ENCODE results near the gene SNUPN. TPM values are rescaled to one million over a fixed set of nuclear protein-coding genes. Genes with fewer than 3 reads are reported as not detected.

Gene SNUPN
- total RNA-seq, result 10 to 100 TPM; 16.3 to 35.1 (median 23.7) TPM

- TF ChIP-seq EP300 (IDR thresholded peaks at IDR 0.05) (peak; percentile 51 to 93), CTCF (IDR thresholded peaks at IDR 0.05) (peak in 2 of 5 experiments; percentile 16 to 53), POLR2A (IDR thresholded peaks at IDR 0.05) (peak in 1 of 2 donors; percentile 65)
- peak; percentile 87 to 90 for DNase-seq (ENCODE audit: low spot score in 2 of 2)
- WGBS, 2 donors, result 3 to 4% methylated on average over 18 to 25 of the region's 47 CpGs
- Histone ChIP-seq H3K36me3 (no peaks in the 10 kb centered on the region), H3K27ac (peak within 1 kb of the TSS; percentile 75 to 96 (median 95)), H3K4me1 (peaks cover 0 to 32% (median 14%) of the 10 kb centered on the region in 4 donors), H3K27me3 (no peaks in the 10 kb centered on the region), H3K4me3 (peak within 1 kb of the TSS; percentile 70 to 96 (median 88)), H3K9me3 (no peaks in the 10 kb centered on the region)
Observed at GRCh38 chr15:75625542-75626347, at the start of gene SNUPN. TSS of gene SNUPN (minus strand) at chr15:75625725. CDS start at chr15:75621051, 4,674 bp downstream.

- peaks cover 0 to 45% (median 2%) of the 10 kb centered on the region in 3 donors for H3K36me3 ChIP-seq
- H3K4me3 ChIP-seq, result no peak overlapping the region
- no peaks in the 10 kb centered on the region for H3K9me3 ChIP-seq
- 67% methylated on average over 1 to 3 of the region's 8 CpGs for WGBS, 2 donors
- TF ChIP-seq CTCF (IDR thresholded peaks at IDR 0.05), result no peak
- TF ChIP-seq POLR2A (IDR thresholded peaks at IDR 0.05), result no peak
- no peak for TF ChIP-seq EP300 (IDR thresholded peaks at IDR 0.05)
- peak overlapping the region in 2 of 4 donors; percentile 86 to 87 for H3K27ac ChIP-seq
- no peak for DNase-seq (ENCODE audit: low spot score in 2 of 2)
- H3K4me1 ChIP-seq, result peaks cover 0 to 58% (median 30%) of the 10 kb centered on the region in 4 donors
- H3K27me3 ChIP-seq, result no peaks in the 10 kb centered on the region
Observed at GRCh38 chr15:75674366-75674765, 48.8 kb upstream of the SNUPN start.

- H3K4me1 ChIP-seq, result peaks cover 0 to 58% (median 30%) of the 10 kb centered on the region in 4 donors
Observed at GRCh38 chr15:75673426-75674235, 48.1 kb upstream of the SNUPN start.

GRCh38 chr15:75672646-75673425 lies 47.3 kb upstream of the SNUPN start:
- WGBS, 2 donors, result 20 to 26% methylated on average over 7 to 14 of the region's 14 CpGs
- Histone ChIP-seq H3K27me3 (no peaks in the 10 kb centered on the region), H3K36me3 (peaks cover 0 to 30% (median under 1%) of the 10 kb centered on the region in 3 donors), H3K9me3 (no peaks in the 10 kb centered on the region), H3K4me1 (peaks cover 0 to 64% (median 30%) of the 10 kb centered on the region in 4 donors), H3K4me3 (no peak overlapping the region), H3K27ac (peak overlapping the region; percentile 43 to 87 (median 82))
- TF ChIP-seq POLR2A (IDR thresholded peaks at IDR 0.05) (no peak), CTCF (IDR thresholded peaks at IDR 0.05) (no peak), EP300 (IDR thresholded peaks at IDR 0.05) (peak in 1 of 2 donors; percentile 47)
- DNase-seq (ENCODE audit: low spot score in 2 of 2), result no peak

More at GRCh38 chr15:75673426-75674235, 48.1 kb upstream of the SNUPN start:
- peak; percentile 80 to 82 for DNase-seq (ENCODE audit: low spot score in 2 of 2)
- peaks cover 0 to 38% (median 2%) of the 10 kb centered on the region in 3 donors for H3K36me3 ChIP-seq
- 54 to 56% methylated on average over 6 to 9 of the region's 10 CpGs for WGBS, 2 donors
- peak overlapping the region; percentile 43 to 87 (median 82) for H3K27ac ChIP-seq
- no peaks in the 10 kb centered on the region for H3K27me3 ChIP-seq
- H3K9me3 ChIP-seq, result no peaks in the 10 kb centered on the region
- TF ChIP-seq EP300 (IDR thresholded peaks at IDR 0.05) (peak in 1 of 2 donors; percentile 46), POLR2A (IDR thresholded peaks at IDR 0.05) (no peak)
- no peak overlapping the region for H3K4me3 ChIP-seq

Data from tibial nerve (tissue), 4 donors.